Skin epidermis (tissue), 12 donors: ENCODE measurements around the gene TMUB2.
A peak's percentile ranks its signal among the peaks of the same experiment; 100 is the strongest.
"Not testable (repeated sequence)": the region's sequence is repeated elsewhere in the genome, so short reads cannot be mapped to it uniquely, and the experiment has no call there.

Source experiments
- H3K27ac ChIP-seq, 21 experiments: fragments of 200-600 bp; sonication (generic) in 11 of 21; one replicate each; pipeline ENCODE4 v1.5.0; 2020; ENCODE audit warnings: mild to moderate bottlenecking in 3 of 21, inconsistent platforms in 2 of 21, moderate library complexity in 2 of 21
- H3K4me3 ChIP-seq, 7 experiments: fragments of 200-600 bp; sonication (generic) in 2 of 7; one replicate each; pipeline ENCODE4 v1.5.0; 2020; ENCODE audit warnings: inconsistent platforms in 2 of 7, mild to moderate bottlenecking in 2 of 7, moderate library complexity in 1 of 7

The TMUB2 gene

DNA sequence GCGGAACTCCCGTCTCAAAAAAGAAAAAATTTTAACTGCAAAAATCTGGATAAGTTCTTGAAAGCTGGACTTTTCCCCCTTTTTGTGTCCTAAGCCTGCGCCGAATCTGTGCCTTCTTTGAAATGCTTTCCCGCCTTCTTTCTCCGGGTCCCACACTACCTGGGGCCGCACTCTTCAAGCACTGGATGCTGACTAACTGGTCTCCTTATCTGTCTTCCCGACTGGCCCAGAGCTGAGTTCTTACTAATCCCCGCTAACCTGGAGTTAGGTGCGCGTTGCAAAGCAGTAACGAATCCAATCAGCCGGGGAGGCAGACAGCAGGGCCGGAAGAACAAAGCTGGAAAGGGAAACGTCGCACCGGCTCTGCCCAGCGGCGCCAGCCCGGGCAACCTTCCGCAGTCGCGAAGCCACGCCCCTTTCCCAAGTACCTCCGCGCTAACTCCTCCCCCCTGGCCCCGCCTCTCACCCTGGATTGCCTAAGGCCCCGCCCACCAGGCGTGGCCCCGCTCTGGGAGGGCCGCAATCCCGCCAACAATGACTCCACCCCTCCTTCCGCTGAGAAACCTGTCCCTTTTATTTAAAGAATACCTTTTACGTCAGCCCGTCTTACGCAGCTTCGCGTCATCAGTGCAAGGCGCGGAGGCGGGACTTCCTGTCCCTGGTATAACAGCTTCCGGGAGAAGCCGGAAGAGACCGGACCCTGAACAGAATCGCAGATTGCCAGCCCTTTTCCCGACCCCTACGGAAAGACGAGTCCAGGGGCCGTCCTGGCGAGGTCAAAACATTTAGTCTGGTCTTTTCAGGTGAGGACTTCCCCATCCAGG lies at the start of gene TMUB2:
Gene TMUB2, plus strand, starts transcription at position 666 of the 824 bp plus-strand sequence. CDS start 737 bp downstream, outside the sequence.
- peak within 1 kb of the TSS; percentile 74 to 100 (median 98) for H3K27ac ChIP-seq
- H3K4me3 ChIP-seq, result peak within 1 kb of the TSS; percentile 50 to 95 (median 79)

DNA sequence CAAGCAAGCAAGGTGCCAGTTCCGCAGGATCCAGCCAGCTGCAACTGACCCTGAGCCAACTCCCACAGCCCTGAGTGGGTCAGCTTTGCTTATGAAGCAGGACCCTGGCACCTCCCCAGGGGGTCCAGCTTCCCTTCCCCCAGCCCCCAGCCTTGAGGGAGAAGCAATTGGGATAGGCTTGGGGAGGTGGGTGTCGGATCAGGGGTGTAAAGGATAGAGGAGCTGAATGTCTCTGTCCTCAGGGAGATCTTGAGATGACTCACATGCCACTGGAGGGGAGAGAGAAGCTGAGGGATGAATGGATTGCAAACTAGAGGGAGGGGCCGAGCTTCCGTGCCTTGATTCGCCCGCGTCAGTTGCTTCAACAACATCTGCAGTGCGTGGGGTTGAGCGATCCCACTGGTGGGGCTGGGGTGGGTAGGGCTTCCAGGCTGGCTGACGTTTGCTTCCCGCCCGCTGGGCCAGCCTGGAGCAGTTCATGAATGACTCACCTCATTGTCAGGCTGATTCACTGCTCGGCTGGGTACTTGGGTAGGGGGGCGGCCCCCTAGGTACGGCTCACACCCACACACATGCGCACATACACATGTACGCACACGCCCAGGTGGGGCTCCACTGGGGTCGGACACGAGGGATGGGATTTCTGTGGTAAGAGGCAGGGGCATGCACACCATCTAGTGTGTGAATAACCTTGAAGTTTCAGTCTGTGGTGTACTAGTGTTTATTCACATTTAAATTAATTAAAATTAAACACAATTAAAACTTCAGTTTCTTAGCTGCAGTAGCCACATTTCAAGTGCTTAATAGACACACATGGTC lies 48.7 kb upstream of the TMUB2 start:
- H3K27ac ChIP-seq, result peak overlapping the region in 18 of 21 experiments; percentile 37 to 88 (median 73)
- no peak overlapping the region for H3K4me3 ChIP-seq

DNA sequence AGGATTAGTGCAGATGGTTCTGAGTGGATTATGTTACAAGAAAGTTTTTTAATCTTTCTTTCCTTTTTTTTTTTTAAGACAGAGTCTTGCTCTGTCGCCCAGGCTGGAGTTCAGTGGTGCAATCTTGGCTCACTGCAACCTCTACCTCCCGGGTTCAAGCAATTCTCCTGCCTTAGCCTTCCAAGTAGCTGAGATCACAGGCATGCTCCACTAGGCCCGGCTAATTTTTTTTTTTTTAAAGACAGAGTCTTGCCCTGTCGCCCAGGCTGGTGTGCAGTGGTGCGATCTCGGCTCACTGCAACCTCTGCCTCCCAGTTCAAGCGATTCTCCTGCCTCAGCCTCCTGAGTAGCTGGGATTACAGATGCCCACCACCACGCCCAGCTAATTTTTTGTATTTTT lies 42.9 kb upstream of the TMUB2 start:
- not testable (repeated sequence) for H3K4me3 ChIP-seq, H3K27ac ChIP-seq

DNA sequence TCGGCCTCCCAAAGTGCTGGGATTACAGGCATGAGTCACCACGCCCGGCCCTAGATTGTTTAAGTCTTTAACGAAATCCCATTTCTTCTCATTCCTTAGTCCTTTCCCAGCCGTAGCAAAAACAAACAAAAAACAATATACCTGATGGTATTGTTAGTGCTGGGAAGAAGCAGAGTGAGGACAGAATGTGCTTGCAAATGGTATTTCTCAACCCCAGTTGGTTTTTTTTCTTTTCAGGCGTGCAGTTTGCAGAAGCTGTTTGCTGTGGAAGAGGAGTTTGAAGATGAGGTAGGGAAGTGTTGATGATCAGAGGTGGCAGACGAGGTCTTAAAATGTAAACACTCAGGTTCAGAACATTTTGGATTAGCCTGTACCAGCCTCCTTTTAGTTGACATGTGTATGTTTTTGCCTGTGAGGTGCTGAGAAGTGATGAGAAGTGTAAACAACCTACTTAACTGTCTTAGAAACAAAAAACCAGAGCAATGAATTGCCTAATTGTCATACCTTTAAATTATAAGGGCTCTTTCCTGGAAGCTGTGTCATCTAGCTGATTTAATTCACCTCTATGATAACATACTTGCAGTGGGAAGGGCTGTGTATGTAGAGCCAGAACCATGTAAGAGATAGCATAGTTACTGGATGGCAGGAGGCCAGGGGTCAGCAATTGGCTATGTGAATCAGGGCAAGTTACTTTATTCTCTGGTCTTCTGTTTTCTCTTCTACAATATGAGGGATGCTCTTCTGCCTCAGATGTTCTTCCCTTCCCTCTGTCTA lies 41.6 kb upstream of the TMUB2 start:
- Histone ChIP-seq H3K27ac (no peak overlapping the region), H3K4me3 (no peak overlapping the region)

DNA sequence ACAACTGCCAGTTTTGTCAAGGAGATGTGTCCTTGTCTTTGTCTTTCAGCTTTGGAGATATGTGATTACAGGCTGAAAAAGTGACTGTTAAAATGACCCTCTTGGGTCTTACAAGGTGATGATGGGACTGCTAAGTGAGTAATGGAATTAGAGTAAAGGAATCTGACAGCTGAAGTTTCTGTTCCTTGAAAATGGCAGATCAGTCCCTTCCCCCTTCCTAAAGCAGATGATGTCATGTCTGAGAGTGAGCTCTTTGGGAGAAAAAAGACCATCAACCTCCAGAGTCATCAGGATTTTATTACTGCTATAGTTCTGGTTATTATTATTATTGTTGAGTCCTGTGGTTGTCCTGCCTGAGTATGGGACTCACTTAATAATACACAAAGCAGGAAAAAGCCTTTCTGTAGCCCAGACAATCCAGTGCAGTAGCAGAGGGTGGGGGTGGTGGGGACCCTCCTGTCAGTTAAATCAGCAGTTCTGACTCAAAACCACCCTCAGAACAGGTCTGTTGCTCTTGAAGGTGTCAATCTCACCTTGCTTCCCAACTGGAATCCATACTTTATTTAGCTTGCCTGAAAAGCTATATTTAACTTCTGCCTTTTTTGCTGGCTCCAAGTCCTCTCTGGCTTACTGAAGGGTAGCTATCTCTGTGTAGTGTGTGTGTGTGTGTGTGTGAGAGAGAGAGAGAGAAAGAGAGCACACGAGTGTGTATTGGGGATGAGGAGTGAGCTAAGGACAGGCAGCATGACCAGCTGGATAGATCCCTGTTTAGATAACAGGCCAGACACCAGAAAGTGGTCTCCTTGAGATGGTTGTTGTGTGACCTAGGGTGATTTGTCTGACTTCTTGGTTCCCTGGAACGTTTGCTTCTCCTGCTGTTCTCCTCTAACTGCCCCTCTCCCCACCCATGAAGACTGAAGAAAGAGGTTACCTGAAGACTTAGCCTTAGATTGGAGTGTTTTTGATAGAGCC lies 40.1 kb upstream of the TMUB2 start:
- Histone ChIP-seq H3K27ac (no peak overlapping the region), H3K4me3 (no peak overlapping the region)

DNA sequence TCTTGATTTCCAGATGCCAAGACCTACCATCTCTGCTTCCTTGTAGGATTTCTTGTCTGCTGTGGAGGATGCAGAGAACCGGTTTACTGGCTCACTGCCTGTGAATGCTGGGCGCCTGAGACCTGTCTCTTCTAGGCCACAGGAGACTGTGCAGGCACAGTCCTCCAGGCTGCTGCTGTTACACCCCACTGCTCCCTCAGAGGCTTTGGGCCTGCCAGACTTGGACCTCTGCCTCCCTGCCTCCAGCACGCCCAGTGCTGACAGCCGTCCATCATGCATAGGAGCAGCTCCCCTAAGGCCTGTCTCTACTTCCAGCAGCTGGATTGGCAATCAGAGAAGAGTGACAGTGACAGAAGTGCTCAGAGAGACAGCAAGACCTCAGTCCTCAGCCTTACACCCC lies 39.0 kb upstream of the TMUB2 start:
- H3K27ac ChIP-seq, result no peak overlapping the region
- no peak overlapping the region for H3K4me3 ChIP-seq

DNA sequence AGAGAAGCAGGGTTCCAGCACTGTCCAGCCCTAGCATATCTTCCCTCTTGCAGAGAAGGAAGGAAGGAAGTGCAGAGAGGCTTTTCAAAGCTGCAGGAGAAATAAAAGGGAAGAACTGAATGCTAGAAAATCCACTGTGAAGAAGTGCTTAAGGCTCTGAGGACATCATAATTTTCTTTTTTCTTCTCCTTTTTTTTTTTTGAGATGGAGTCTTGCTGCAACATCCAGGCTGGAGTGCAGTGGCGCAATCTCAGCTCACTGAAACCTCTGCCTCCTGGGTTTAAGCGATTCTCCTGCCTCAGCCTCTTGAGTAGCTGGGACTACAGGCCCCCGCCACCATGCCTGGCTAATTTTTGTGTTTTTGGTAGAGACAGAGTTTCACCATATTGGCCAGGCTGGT lies 37.7 kb upstream of the TMUB2 start:
- not testable (repeated sequence) for H3K27ac ChIP-seq, H3K4me3 ChIP-seq

DNA sequence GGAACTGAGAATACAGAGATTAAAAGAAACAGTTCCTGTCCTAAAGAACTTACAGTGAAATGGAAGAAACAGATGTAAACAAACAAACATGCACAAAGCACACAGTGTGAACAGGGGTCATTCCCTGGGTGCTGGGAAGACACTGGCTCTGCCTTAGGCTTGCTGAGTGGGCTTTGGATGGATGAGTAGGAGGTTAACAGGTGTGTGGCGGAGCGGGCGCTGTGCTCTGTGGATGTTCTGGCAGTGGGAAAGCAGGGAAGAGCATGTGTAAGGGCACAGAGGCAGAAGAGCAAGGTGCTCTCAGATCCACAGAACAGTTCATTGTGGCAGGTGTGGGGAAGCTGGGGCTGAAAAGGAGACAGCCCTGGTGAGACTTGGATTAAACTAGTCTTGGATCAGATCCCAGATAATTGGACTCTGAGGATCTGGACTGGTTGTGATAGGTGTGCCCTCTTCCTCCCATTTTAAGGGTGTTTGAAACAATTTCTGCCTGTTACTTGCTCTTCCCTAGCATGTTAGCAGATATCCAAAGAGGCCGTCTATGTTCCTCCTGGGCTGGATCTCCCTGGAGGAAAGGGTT lies 36.9 kb upstream of the TMUB2 start:
- Histone ChIP-seq H3K4me3 (no peak overlapping the region), H3K27ac (no peak overlapping the region)

DNA sequence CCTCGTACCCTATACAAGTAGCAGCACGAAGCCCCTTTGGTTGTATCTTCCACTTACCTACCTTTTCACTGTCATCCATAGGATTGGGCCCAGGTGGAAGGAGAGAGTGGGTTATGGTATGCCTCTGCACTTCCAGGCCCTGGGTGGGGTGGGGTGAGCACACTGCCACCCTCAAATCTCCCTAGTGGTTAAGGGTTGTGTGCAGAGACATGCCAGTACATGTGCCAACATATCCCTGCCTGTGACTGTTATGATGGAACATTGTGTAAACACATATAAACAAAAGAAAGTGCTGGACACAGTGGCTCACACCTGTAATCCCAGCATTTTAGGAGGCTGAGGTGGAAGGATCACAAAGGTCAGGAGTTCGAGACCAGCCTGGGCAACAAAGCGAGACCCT lies 33.9 kb upstream of the TMUB2 start:
- Histone ChIP-seq H3K4me3 (no peak overlapping the region), H3K27ac (no peak overlapping the region)

DNA sequence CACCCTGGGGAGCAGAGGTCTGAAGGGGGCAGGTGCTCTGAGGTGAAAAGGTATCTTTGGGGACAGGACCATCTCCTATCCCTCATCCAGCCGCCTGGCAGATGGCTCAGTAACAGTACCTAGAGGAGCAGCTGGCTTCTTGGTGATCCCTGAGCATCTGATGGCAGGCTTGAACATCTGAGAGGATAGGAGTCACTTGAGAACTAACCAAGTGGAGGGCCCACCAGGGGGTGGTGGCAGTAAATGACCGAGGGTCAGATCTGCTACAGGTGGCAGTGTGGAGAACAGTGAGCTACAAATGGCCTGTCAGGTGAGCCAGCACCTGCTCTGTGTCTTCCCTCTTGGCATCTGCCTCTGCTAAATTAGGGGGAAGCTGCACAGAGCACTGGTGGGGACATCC lies 31.3 kb upstream of the TMUB2 start:
- Histone ChIP-seq H3K27ac (no peak overlapping the region), H3K4me3 (no peak overlapping the region)

DNA sequence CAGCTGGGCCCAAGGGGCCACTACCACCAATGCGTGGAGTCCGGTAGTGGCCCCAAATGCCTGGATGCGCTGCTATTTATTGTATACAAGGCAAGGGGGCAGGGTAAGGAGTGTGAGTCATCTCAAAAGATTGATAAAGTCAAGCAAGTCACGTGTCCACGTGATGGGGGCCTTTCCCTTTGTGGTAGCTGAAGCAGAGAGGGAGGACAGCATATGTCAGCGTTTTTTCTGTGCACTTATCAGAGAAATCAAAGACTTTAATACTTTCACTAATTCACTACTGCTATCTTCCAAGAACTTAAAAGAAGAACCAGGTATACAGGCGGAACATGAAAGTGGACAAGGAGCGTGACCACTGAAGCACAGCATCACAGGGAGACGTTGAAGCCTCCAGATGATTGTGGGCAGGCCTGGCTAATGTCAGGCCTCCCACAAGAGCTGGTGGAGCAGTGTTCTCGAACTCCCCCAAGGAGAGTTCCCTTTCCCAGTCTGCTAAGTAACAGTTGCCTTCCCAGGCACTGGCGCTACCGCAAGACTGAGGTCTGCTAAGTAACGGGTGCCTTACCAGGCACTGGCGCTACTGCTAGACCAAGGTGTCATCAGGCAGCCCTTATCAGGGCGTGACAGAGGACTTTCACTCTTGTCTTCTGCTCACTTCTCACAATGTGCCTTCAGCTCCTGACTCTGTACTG lies 27.1 kb upstream of the TMUB2 start:
- Histone ChIP-seq H3K27ac (no peak overlapping the region), H3K4me3 (no peak overlapping the region)

DNA sequence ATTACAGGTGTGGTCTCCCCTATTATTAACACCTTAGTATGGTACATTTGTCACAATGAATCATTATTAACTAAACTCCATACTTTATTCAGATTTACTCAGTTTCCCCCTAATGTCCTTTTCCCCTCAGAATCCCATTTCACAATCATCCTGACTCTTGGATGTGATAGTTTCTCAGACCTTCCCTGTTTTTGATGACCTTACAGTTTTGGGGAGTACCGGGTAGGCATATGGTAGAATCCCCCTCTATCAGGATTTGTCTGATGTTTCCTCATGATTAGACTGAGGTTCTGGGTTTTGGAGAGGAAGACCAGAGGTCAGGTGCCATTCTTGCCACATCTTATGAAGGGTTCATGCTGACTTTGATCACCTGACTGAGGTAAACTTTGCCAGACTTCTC lies 22.3 kb upstream of the TMUB2 start:
- H3K4me3 ChIP-seq, result no peak overlapping the region
- H3K27ac ChIP-seq, result no peak overlapping the region

DNA sequence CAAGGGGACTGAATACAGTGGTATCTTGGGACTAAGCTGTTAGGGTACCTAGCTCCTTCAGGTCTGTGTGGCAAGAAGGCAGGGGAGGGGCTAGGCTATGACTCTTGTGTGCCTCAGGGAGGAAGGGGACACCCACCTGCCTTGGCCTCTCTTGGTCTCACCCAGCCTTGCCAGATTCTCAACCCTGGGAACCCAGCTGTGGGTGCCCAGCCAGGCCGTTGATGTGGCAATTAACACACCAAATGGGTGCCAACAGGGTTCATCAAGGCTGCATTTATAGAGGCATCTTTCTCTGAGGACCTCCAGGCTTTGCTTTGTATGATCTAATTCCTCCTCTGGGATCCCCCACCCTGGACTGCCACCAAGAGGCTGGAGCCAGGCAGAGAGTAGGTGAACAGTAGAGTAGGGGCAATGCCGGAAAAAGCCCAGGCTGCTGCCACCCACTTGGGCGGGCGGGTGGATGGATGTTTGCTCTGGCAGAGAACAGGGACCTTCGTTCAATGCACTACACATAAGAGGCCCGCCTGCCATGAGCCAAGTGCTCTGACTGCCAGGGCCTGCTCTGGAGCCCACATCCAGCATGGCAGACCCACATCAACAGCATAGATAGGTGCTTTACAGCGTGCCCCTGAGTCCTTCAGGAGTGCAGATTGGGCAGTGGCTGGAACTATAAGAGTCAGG lies 19.5 kb upstream of the TMUB2 start:
- H3K4me3 ChIP-seq, result no peak overlapping the region
- H3K27ac ChIP-seq, result no peak overlapping the region

DNA sequence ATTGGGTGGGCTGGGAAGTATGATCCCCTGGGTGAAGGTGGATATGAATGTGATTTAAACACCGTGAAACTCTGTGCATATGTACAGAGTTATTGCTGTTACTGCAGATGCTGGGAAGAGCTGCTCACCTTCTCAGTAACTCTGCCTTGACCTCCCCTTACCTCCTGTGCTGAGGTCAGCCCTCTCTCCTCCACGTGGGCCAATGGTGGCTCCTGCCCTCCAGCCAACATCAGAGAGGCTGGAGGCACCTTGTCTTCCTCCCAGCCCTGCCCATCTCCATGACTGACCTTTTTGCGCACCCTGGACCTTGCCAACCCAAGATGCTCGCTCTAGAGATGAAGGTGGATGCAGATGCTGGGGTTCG lies 16.7 kb upstream of the TMUB2 start:
- Histone ChIP-seq H3K4me3 (no peak overlapping the region), H3K27ac (no peak overlapping the region)

DNA sequence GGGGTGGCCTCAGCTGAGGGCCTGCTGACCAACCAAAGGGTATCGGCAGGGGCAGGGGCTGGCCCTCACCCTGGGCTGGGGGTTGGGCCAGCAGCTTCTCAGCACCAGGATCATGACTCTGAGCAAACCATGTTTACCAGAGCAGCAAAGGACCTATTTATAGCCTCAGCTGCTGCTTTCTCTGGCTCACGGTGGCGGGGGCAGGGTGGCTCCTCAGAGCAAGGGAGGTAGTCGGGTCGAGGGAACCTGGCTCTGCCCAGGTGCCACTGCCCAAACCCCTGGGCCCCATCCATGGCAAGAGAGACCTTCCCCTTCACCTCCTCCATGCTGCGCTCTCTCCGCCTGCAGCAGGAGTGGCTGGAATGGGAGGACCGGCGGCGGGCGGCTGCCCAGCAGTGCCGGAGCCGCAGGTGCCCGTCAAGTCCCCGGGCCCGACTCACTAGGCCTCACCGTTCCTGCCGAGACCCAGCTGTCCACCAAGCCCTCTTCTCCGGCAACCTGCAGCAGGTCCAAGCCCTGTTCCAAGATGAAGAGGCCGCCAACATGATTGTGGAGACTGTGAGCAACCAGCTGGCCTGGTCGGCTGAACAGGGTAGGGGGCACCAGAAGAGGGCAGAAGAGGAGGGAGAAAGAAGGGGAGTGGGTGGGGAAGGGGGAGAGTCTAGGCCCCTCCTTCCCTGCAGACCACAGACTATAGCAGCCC lies 16.1 kb upstream of the TMUB2 start, which contains the start of gene ASB16:
Gene ASB16, plus strand, starts transcription at position 206 of the 703 bp plus-strand sequence. Its CDS starts 86 bp downstream, at position 292.
- Histone ChIP-seq H3K4me3 (no peak within 1 kb of the TSS), H3K27ac (no peak within 1 kb of the TSS)

DNA sequence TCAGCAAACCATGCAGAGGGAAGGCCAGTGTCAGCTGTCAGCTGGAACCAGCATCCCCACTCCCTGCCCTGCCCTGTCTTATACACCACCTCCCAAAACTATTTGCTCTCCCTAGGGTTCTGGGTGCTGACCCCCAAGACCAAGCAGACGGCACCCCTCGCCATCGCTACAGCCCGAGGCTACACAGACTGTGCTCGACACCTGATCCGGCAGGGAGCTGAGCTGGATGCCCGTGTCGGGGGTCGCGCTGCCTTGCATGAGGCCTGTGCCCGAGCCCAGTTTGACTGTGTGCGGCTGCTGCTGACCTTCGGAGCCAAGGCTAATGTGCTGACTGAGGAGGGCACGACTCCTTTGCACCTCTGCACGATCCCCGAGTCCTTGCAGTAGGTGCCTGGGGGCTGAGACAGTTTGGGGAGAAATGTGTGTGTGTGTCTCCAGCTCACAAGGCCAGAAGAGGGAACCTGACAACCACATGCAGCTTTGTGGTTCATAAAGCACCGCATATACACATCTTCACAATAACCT lies 14.8 kb upstream of the TMUB2 start:
- Histone ChIP-seq H3K27ac (no peak overlapping the region), H3K4me3 (no peak overlapping the region)

DNA sequence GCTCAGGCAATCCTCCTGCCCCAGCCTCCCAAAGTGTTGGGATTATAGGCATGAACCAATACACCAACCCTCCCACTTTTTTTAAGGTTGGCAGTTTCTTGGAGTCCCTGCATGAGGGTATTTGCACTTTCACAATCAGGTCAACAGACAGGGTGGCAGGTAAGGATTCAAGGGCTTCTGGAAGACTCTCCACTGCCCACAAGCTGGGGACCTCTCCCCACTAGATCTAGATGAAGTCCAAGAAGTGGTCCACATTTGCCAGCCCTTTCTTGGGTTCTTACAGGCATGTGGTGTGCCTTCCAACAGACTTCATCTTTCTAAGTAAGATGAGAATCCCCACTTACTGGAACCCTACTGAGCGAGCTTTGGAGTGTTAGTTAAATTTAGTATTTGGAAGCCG lies 12.3 kb upstream of the TMUB2 start:
- no peak overlapping the region for H3K27ac ChIP-seq
- H3K4me3 ChIP-seq, result no peak overlapping the region
